ENCODE measurements around the gene TLR10. TPM values are rescaled to one million over a fixed set of nuclear protein-coding genes. Genes with fewer than 3 reads are reported as not detected.

TLR10 gene
- total RNA-seq, 1 donor from 2014 or later = not detected

DNA sequence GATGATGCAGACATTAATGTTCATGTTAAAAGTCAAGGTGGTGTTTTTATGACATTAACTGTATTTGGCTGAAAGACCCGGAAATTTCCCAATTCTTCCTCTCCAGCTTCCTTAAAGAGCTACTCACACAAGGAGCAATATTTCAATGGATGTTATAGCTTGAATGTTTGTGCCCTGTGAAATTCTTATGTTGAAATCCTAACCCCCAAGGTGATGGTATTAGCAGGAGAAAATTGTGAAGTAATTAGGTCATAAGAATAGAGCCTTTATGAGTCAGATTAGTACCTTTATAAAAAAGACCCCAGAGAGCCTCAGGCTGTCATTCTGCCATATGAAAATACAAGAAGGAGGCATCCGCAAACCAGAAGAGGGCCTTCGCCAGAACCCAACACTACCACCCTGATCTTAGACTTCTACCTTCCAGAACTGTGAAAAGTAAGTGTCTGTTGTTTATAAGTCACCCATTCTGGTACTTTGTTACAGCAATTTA, 18.2 kb upstream of the TLR10 start:
- Histone ChIP-seq H3K36me3 (peaks cover 0 to 5% of the 10 kb centered on the region in 2 donors), H3K9me3 (no peaks in the 10 kb centered on the region), H3K27me3 (no peaks in the 10 kb centered on the region), H3K4me1 (peaks cover 19% of the 10 kb centered on the region), H3K4me3 (no peak overlapping the region), H3K27ac (no peak overlapping the region)
- intact Hi-C loops (cut with DNase I) = no loop called here
- TF ChIP-seq POLR2AphosphoS5 (IDR thresholded peaks at IDR 0.05; ENCODE audit: insufficient read depth in 1 of 2, low read depth in 1 of 2) (no peak), POLR2A (IDR thresholded peaks at IDR 0.05) (no peak)
- TF ChIP-seq, protein P1, sequence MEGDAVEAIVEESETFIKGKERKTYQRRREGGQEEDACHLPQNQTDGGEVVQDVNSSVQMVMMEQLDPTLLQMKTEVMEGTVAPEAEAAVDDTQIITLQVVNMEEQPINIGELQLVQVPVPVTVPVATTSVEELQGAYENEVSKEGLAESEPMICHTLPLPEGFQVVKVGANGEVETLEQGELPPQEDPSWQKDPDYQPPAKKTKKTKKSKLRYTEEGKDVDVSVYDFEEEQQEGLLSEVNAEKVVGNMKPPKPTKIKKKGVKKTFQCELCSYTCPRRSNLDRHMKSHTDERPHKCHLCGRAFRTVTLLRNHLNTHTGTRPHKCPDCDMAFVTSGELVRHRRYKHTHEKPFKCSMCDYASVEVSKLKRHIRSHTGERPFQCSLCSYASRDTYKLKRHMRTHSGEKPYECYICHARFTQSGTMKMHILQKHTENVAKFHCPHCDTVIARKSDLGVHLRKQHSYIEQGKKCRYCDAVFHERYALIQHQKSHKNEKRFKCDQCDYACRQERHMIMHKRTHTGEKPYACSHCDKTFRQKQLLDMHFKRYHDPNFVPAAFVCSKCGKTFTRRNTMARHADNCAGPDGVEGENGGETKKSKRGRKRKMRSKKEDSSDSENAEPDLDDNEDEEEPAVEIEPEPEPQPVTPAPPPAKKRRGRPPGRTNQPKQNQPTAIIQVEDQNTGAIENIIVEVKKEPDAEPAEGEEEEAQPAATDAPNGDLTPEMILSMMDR (IDR thresholded peaks at IDR 0.05) = no peak
- DNase-seq (ENCODE audit: extremely low spot score in 2 of 2) = no peak

DNA sequence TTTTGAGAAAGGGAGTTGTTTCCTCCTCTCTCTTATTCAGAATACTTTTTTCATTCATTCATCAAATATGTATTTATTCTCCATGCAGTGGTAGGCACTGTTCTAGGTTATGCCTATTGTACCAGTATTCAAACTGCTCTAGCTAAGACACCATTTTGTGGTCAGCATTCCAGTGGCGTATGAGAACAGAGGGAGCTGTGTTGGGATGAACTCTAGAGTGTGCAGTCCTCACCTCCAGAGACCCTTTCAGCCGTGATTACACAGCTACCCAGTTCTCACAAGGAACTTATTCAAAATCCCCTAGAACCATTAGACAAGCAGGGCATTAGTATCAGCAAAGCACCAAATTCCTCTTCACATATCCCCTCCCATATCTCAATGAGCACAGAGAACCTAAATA, 17.6 kb upstream of the TLR10 start:
- DNase-seq (ENCODE audit: extremely low spot score in 2 of 2) = no peak
- Histone ChIP-seq H3K27me3 (no peaks in the 10 kb centered on the region), H3K36me3 (peaks cover 0 to 5% of the 10 kb centered on the region in 2 donors), H3K4me3 (no peak overlapping the region), H3K27ac (no peak overlapping the region), H3K4me1 (peaks cover 13% of the 10 kb centered on the region), H3K9me3 (no peaks in the 10 kb centered on the region)
- intact Hi-C loops (cut with DNase I) = no loop called here
- no peak for TF ChIP-seq POLR2AphosphoS5 (IDR thresholded peaks at IDR 0.05; ENCODE audit: insufficient read depth in 1 of 2, low read depth in 1 of 2)
- no peak for TF ChIP-seq POLR2A (IDR thresholded peaks at IDR 0.05)
- TF ChIP-seq, protein P1 (IDR thresholded peaks at IDR 0.05) = no peak

DNA sequence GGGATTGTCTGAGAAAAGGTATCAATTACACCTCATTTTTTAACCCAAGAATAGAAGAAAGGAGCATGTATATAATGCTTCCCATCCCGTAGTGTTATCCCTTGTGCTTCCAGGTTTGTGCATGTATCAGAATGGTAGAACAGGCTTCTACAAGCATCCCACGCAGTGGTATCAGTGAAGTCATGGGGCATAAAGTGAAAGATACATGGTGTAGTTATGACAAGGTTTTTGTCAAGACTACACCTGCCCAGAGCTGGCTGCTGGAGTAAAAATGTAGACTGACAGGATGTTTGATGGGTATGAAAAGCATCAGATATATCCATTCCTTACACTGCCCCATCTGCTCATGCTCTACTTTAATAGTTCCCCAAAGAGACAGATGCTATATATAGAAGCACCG, 12.3 kb upstream of the TLR10 start:
- intact Hi-C loops (cut with DNase I) = no loop called here
- DNase-seq (ENCODE audit: extremely low spot score in 2 of 2) = no peak
- TF ChIP-seq POLR2A (IDR thresholded peaks at IDR 0.05) (no peak), POLR2AphosphoS5 (IDR thresholded peaks at IDR 0.05; ENCODE audit: insufficient read depth in 1 of 2, low read depth in 1 of 2) (no peak)
- TF ChIP-seq, protein P1 (IDR thresholded peaks at IDR 0.05) = no peak

DNA sequence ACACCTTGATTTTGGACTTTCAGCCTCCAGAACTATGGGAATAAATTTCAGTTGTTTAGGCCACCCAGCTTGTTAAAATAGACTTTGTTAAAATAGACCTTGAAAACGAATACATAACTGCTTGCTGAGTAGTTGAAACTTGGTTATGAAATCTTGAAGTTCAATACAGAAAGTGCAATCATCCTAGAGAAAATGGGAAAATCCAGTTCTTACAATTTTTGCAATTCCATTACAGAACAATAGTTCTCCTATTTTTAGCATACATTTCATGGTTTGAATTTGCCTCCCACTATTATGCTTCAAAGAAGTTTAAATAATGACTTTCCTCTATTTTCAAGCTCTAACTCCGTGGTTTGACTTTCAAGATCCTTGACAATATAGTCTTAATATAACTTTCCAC, 11.3 kb upstream of the TLR10 start:
- H3K36me3 ChIP-seq = peaks cover 0 to 5% of the 10 kb centered on the region in 2 donors
- no peak overlapping the region for H3K4me3 ChIP-seq
- intact Hi-C loops (cut with DNase I) = no loop called here
- H3K4me1 ChIP-seq = no peaks in the 10 kb centered on the region
- H3K27me3 ChIP-seq = no peaks in the 10 kb centered on the region
- H3K9me3 ChIP-seq = no peaks in the 10 kb centered on the region
- no peak for DNase-seq (ENCODE audit: extremely low spot score in 2 of 2)
- no peak overlapping the region for H3K27ac ChIP-seq
- TF ChIP-seq POLR2A (IDR thresholded peaks at IDR 0.05) (no peak), POLR2AphosphoS5 (IDR thresholded peaks at IDR 0.05; ENCODE audit: insufficient read depth in 1 of 2, low read depth in 1 of 2) (no peak)
- TF ChIP-seq, protein P1 (IDR thresholded peaks at IDR 0.05) = no peak

More for the DNA sequence above, 12.3 kb upstream of the TLR10 start:
- Histone ChIP-seq H3K27ac (no peak overlapping the region), H3K36me3 (peaks cover 0 to 5% of the 10 kb centered on the region in 2 donors), H3K4me1 (no peaks in the 10 kb centered on the region), H3K27me3 (no peaks in the 10 kb centered on the region), H3K4me3 (no peak overlapping the region), H3K9me3 (no peaks in the 10 kb centered on the region)

DNA sequence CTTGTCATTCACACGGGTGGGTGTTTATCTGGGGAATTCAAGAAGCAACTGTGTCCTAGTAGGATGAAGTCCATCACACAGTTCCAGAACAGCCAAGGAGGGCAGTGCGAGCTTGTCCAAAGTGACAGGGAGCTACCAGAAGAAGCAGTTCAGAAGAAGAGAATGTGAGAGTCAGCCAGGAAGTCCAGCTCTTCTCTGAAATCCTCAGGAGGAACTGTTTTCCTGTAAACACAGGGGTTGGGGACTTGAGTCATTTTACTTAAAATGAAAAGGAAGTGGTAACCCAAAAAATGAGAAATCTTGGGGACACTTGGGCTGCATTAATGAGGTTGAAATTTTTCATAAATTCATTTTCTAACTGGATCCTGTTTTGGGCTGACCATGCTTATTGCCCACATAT, 8.2 kb upstream of the TLR10 start:
- intact Hi-C loops (cut with DNase I) = no loop called here
- no peak overlapping the region for H3K4me3 ChIP-seq
- no peak for TF ChIP-seq POLR2AphosphoS5 (IDR thresholded peaks at IDR 0.05; ENCODE audit: insufficient read depth in 1 of 2, low read depth in 1 of 2)
- TF ChIP-seq POLR2A (IDR thresholded peaks at IDR 0.05) = no peak
- TF ChIP-seq, protein P1 (IDR thresholded peaks at IDR 0.05) = no peak
- no peaks in the 10 kb centered on the region for H3K27me3 ChIP-seq
- no peak for DNase-seq (ENCODE audit: extremely low spot score in 2 of 2)
- H3K9me3 ChIP-seq = no peaks in the 10 kb centered on the region
- no peaks in the 10 kb centered on the region for H3K36me3 ChIP-seq
- no peak overlapping the region for H3K27ac ChIP-seq
- no peaks in the 10 kb centered on the region for H3K4me1 ChIP-seq

Data from vagina (tissue), 2 donors.